NB4 (cell line): ENCODE measurements around the gene P2RY8.

ENCODE experiments used
- DNase-seq: peaks from one replicate; pipeline ENCODE4 v3.0.0; 2010; ENCODE audit warnings: low read depth
- H3K4me3 ChIP-seq: one replicate; pipeline ENCODE4 v1.5.1; 2011; ENCODE audit warnings: mild to moderate bottlenecking, low read depth, low read length, moderate library complexity
- MYC ChIP-seq: IDR thresholded peaks from 2 replicates; pipeline ENCODE4 v1.6.1; 2011; ENCODE audit warnings: low read depth, low read length
- POLR2A ChIP-seq: IDR thresholded peaks from 2 replicates; pipeline ENCODE4 v1.6.1; 2011; ENCODE audit warnings: mild to moderate bottlenecking; ENCODE audit not compliant: insufficient read length; ENCODE audit errors: extremely low read depth
- TF ChIP-seq, protein P1 (sequence below): IDR thresholded peaks from one replicate; pipeline ENCODE4 v1.5.1; 2012; ENCODE audit warnings: low read depth, low read length
- TF ChIP-seq, protein P2 (sequence below): IDR thresholded peaks from 2 replicates; pipeline ENCODE4 v1.6.1; 2011; ENCODE audit warnings: low read depth, low read length

The P2RY8 gene, protein sequence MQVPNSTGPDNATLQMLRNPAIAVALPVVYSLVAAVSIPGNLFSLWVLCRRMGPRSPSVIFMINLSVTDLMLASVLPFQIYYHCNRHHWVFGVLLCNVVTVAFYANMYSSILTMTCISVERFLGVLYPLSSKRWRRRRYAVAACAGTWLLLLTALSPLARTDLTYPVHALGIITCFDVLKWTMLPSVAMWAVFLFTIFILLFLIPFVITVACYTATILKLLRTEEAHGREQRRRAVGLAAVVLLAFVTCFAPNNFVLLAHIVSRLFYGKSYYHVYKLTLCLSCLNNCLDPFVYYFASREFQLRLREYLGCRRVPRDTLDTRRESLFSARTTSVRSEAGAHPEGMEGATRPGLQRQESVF

DNA sequence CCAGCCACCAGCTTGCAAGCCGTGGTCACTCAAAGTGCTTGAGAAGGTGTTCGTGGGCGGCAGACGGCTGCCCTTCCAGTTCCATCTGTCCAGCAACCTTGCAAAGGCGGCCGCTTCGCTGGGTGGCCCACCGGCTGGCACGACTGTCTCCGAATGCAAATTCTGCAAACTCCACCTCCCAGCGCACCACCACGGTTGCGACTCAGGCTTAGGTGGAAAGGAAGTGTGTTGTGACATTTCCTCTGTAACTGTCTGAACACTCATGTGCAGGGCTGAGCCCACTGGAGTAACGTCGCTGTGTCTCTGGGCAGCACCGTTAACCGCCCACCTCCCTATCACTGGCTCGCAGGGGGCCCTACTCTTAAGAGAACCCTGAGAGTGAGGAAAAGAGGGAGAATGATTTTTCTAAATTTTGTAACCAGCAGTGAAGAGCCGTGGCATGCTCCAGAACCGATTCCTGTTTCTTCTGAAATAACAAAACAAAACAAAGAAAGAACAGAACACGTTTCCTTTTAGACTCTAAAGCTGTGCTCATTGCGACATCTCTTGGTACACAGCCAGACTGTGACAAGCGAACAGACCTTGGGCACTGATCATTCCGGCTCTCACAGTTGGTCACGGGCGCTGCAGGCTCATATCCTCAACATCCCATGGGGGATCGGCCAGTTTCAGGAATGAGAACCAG lies at the start of gene P2RY8:
TSS of gene P2RY8 (minus strand) at position 155 of the 685 bp plus-strand sequence. CDS start 70,627 bp downstream, outside the sequence.
- peak; percentile 95 for DNase-seq
- peak within 1 kb of the TSS; percentile 93 for H3K4me3 ChIP-seq
- TF ChIP-seq, protein P1, sequence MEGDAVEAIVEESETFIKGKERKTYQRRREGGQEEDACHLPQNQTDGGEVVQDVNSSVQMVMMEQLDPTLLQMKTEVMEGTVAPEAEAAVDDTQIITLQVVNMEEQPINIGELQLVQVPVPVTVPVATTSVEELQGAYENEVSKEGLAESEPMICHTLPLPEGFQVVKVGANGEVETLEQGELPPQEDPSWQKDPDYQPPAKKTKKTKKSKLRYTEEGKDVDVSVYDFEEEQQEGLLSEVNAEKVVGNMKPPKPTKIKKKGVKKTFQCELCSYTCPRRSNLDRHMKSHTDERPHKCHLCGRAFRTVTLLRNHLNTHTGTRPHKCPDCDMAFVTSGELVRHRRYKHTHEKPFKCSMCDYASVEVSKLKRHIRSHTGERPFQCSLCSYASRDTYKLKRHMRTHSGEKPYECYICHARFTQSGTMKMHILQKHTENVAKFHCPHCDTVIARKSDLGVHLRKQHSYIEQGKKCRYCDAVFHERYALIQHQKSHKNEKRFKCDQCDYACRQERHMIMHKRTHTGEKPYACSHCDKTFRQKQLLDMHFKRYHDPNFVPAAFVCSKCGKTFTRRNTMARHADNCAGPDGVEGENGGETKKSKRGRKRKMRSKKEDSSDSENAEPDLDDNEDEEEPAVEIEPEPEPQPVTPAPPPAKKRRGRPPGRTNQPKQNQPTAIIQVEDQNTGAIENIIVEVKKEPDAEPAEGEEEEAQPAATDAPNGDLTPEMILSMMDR: no peak
- TF ChIP-seq MYC (peak; percentile 78), POLR2A (peak; percentile 83)
- TF ChIP-seq, protein P2, sequence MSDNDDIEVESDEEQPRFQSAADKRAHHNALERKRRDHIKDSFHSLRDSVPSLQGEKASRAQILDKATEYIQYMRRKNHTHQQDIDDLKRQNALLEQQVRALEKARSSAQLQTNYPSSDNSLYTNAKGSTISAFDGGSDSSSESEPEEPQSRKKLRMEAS: peak; percentile 60

DNA sequence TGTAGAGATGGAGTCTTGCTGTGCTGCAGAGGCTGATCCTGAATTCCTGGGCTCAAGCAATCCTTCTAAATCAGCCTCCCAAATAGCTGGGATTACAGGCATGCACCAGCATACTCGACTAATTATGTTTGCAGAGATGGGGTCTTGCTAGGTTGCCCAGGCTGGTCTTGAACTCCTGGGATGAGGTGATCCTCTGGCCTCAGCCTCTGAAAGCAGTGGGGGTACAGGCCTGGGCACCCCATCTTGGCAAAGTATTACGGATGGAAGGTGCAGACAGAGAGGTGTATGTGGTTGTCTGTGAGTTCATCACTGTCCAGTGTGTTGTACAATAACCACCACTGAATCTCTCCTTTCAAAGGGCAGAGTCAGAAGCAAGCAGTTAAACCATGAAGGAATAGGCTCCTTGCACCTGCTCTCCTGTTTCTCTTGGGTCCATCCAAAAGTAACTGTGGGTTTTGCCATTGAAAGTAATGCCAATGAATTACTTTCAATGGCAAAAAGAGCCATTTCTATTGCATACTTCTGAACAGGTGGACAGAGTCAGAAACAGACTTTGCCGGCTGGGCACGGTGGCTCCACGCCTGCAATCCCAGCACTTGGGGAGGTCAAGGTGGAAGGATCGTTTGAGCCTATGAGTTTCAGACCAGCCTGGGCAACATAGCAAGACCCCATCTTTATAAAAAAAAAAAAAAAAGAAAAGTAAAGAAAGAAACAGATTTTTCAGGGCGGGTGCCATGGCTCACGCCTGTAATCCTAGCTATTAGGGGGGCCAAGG lies 47.4 kb upstream of the P2RY8 start:
- TF ChIP-seq MYC (no peak), POLR2A (no peak)
- TF ChIP-seq, protein P2: no peak
- TF ChIP-seq, protein P1: no peak
- H3K4me3 ChIP-seq: no peak overlapping the region
- DNase-seq: no peak

DNA sequence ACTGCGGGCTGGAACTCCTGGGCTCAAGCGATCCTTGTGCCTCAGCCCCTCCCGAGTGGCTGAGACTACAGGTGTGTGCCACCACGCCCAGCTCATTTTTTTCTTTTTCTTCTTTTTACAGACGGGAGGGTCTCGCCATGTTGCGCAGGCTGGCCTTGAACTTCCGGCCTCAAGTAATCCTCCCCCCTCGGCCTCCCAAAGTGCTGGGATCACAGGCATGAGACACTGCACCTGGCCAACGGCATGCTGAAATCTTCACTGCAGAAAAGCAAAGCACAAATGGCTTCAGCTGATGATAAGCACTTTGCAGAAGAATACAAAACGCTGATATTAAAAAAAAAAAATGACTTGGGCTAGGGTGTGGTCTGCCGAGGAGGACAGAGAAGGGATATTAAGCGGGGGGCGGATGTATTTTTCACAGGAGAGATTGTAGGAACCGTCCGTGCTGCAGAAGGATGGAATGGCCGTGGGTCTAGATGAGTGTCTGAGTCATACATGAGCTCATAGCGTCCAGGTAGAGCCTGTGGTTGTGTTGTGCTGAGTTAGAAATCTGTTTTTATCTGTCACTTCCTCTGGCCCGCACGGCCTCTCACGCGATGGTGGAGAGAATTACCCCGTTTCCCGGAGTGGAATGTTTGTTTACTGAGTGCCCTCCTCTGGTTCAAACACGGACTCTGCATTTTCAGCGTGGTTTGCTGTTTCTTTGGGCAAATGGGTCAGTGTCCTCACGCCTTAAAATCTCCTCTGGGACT lies 45.9 kb upstream of the P2RY8 start:
- H3K4me3 ChIP-seq: no peak overlapping the region
- peak; percentile 82 for DNase-seq
- TF ChIP-seq MYC: no peak
- no peak for TF ChIP-seq POLR2A
- TF ChIP-seq, protein P2: no peak
- TF ChIP-seq, protein P1: no peak

DNA sequence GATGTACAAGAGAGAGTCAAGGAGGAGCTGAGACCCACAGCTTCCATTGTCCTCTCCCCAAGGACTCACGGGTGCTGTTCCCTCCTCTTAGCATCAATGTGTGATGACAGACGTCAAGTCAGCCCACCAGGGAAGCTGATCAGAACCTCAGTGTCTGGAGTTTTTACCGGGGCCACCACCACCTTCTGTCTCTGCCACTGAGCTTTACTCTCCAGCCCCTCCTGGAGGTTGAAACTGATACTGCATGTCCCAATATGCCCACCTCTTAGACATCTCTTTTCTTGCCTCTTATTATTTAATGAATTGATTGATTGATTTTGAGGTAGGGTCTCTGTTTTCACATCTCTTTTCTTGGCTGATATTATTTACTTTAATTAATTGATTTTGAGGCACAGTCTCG lies 44.1 kb upstream of the P2RY8 start:
- DNase-seq: peak; percentile 84
- no peak overlapping the region for H3K4me3 ChIP-seq
- TF ChIP-seq, protein P1: peak; percentile 70
- TF ChIP-seq, protein P2: no peak

DNA sequence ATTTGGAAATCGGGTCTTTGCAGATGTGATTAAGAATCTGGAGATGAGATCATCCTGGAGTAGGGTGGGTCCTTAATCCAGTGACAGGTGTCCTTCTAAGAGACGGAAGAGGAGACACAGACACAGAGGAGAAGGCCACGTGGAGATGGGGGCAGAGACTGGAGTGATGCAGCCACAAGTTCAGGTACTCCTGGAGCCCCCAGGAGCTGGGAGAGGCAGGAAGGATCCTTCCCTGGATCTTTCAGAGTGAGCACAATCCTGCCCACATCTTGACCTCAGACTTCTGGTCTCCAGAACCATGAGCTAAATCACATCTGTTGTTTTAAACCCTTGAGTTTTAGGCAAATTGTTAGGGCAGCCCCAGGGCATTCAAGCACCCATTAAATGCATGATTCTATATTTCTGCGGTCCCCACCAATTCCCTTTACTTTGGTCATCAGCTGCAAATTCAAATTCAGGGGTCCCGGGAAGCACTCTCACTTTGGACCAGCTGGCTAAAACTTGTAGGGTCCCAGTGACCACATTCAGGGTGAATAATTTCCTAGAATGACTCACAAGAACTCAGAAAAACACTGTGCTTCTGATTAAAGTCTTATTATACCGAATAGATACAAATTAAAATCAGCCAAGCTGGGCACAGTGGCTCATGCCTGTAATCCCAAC lies 41.7 kb upstream of the P2RY8 start:
- no peak for TF ChIP-seq POLR2A
- TF ChIP-seq MYC: no peak
- TF ChIP-seq, protein P2: no peak
- TF ChIP-seq, protein P1: no peak
- DNase-seq: no peak
- no peak overlapping the region for H3K4me3 ChIP-seq
